SK-N-SH treated with all-trans-retinoic acid at 6 μM for 48 hours (cell line): ENCODE measurements around the gene HEPN1.

ENCODE experiments used
- ZNF565 ChIP-seq: fragments of 450-650 bp; formaldehyde crosslinking; conservative IDR thresholded peaks from 2 replicates; pipeline ENCODE4 v1.5.0; 2020; ENCODE audit warnings: low read depth, mild to moderate bottlenecking, moderate library complexity
- TF ChIP-seq, protein P1 (sequence below): fragments of 250-450 bp; sonication (Bioruptor Pico); IDR thresholded peaks from 2 replicates; pipeline ENCODE4 v1.5.1; 2021; ENCODE audit warnings: mild to moderate bottlenecking, moderate library complexity

DNA sequence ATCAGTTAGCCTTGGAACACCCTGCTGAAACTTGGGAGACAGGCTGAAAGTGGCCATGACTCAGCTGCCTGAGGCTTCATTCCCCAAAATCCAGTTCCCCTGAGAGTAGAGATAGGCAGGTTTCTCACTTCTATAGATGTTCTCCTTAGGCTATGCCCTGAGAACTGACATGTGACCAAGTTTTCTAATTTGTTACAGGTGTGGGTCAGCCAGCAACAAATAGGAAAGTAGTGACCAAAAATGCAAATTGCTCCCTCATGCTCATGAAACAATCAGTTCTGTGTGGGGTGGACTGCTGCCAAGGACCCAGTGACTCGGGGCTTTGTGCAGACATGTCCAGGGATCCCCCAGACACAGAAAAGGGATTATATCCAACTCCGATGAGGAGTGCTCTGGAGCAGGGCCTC lies 27.7 kb downstream of the HEPN1 start:
- TF ChIP-seq, protein P1, sequence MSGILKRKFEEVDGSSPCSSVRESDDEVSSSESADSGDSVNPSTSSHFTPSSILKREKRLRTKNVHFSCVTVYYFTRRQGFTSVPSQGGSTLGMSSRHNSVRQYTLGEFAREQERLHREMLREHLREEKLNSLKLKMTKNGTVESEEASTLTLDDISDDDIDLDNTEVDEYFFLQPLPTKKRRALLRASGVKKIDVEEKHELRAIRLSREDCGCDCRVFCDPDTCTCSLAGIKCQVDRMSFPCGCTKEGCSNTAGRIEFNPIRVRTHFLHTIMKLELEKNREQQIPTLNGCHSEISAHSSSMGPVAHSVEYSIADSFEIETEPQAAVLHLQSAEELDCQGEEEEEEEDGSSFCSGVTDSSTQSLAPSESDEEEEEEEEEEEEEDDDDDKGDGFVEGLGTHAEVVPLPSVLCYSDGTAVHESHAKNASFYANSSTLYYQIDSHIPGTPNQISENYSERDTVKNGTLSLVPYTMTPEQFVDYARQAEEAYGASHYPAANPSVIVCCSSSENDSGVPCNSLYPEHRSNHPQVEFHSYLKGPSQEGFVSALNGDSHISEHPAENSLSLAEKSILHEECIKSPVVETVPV (CRISPR knock-in tag) = no peak
- TF ChIP-seq ZNF565 = no peak
